HepG2 (cell line): ENCODE results near the gene KLHL21. TPM values are rescaled to one million over a fixed set of nuclear protein-coding genes. Genes with fewer than 3 reads are reported as not detected.
A peak's percentile ranks its signal among the peaks of the same experiment; 100 is the strongest.

ENCODE experiments used
- ARID2 ChIP-seq: sonication (generic); formaldehyde crosslinking; IDR thresholded peaks from 2 replicates; pipeline ENCODE4 v1.8.1; 2022; ENCODE audit warnings: mild to moderate bottlenecking, missing genetic modification reagents, borderline replicate concordance
- BCL6 ChIP-seq: IDR thresholded peaks from 2 replicates; pipeline ENCODE4 v1.6.1; 2016; ENCODE audit warnings: missing genetic modification reagents, missing compliant biosample characterization
- BRF2 ChIP-seq: sonication (generic); formaldehyde crosslinking; IDR thresholded peaks from 2 replicates; pipeline ENCODE4 v1.8.1; 2022; ENCODE audit warnings: mild to moderate bottlenecking, missing genetic modification reagents
- CENPT ChIP-seq: sonication (generic); formaldehyde crosslinking; IDR thresholded peaks from 2 replicates; pipeline ENCODE4 v1.8.0; 2022; ENCODE audit warnings: low read depth, mild to moderate bottlenecking, moderate library complexity, missing genetic modification reagents
- FOXJ3 ChIP-seq: sonication (generic); formaldehyde crosslinking; IDR thresholded peaks from 2 replicates; pipeline ENCODE4 v1.4.0; 2020; ENCODE audit warnings: missing genetic modification reagents, mild to moderate bottlenecking, borderline replicate concordance
- KDM2A ChIP-seq: sonication (generic); formaldehyde crosslinking; IDR thresholded peaks from 2 replicates; pipeline ENCODE4 v1.4.0; 2020; ENCODE audit warnings: low read depth, missing genetic modification reagents, borderline replicate concordance
- MYC ChIP-seq: sonication (generic); formaldehyde crosslinking; IDR thresholded peaks from 2 replicates; pipeline ENCODE4 v1.9.0; 2021; ENCODE audit warnings: missing genetic modification reagents, borderline replicate concordance
- RARA ChIP-seq: IDR thresholded peaks from 2 replicates; pipeline ENCODE4 v1.6.1; 2016; ENCODE audit warnings: missing genetic modification reagents, missing compliant biosample characterization
- SIN3A ChIP-seq: IDR thresholded peaks from 2 replicates; pipeline ENCODE4 v1.6.1; 2011; ENCODE audit warnings: low read depth, mild to moderate bottlenecking, control low read depth, low read length, borderline replicate concordance
- ZBTB46 ChIP-seq: sonication (generic); formaldehyde crosslinking; IDR thresholded peaks from 2 replicates; pipeline ENCODE4 v1.4.0; 2020; ENCODE audit warnings: mild to moderate bottlenecking, missing genetic modification reagents, borderline replicate concordance
- ZNF281 ChIP-seq: sonication (generic); formaldehyde crosslinking; IDR thresholded peaks from 2 replicates; pipeline ENCODE4 v1.4.0; 2020; ENCODE audit warnings: missing genetic modification reagents, borderline replicate concordance
- ZNF496 ChIP-seq: sonication (generic); formaldehyde crosslinking; IDR thresholded peaks from 2 replicates; pipeline ENCODE4 v1.8.1; 2023; ENCODE audit warnings: mild to moderate bottlenecking, moderate library complexity, missing genetic modification reagents; ENCODE audit not compliant: insufficient replicate concordance
- ZNF605 ChIP-seq: sonication (generic); formaldehyde crosslinking; IDR thresholded peaks from 2 replicates; pipeline ENCODE4 v1.8.0; 2022; ENCODE audit warnings: mild to moderate bottlenecking, missing genetic modification reagents
- ZNF792 ChIP-seq: IDR thresholded peaks from 2 replicates; pipeline ENCODE4 v1.6.1; 2016
- polyA plus RNA-seq, 8 experiments: library from polyadenylated mRNA; depleted of rRNA in 3 of 8; stranded (reverse) in 7 of 8; unstranded in 1 of 8; fragments of >200 nt; fragmentation: Illumina TruSeq in 4 of 8; extraction: Trizol in 4 of 8; gene quantifications; 2 replicates each; pipeline versions ENCODE4 v1.2.1 to v1.2.3, GENCODE V29; 2011 to 2016; ENCODE audit warnings: low read depth in 4 of 8, missing spikeins in 1 of 8, mixed read lengths in 1 of 8; ENCODE audit not compliant: insufficient read depth in 1 of 8
- total RNA-seq, 5 experiments: library from RNA; depleted of rRNA; stranded (reverse); fragments of >200 nt; fragmentation: Illumina TruSeq; extraction: Trizol; gene quantifications; 2 replicates each; pipeline ENCODE4 v1.2.3, GENCODE V29; 2016; ENCODE audit warnings: low read depth in 1 of 5
- TF ChIP-seq, protein P1 (sequence below): sonication (generic); formaldehyde crosslinking; IDR thresholded peaks from one replicate; pipeline ENCODE4 v1.5.1; 2020; ENCODE audit warnings: mild to moderate bottlenecking, missing genetic modification reagents; ENCODE audit errors: not compliant biosample characterization

Gene KLHL21
- total and polyA plus RNA-seq, 2 of the 13 experiments (the other 11 are each of a cell fraction or from before 2014, with no cell fraction given) = 14.8 to 25.0 TPM

DNA sequence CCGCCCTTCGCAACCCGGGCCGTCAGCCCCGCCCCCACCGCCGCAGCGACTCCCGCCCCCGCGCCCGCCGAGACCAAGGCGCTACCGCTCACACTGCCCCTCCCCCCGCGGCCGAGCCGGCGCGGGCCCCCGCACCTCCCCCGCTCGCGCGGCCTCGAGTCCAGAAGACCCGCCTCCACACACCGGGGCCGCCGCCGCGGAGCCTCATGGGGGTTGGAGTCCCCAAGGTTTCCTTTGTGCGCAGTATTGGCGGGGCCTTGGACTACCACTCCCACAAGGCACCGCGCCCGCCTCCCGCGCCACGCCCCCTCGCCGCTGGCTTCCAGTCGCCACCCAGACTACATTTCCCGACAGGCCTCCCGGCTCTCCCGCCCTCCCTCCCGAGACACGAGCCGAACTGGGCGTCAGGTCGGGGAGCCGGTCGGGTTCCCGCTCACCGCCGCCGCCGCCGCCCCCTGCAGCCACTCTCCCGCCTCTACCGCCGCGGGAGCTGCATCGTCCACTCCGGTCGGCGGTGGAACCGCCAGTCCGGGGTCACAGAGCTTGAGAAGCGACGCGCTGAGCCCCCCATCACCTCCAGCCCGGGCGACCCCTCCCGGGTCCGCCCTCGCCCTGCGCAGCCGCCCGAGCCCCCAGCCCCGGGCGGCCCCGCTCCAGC is 10.8 kb upstream of the KLHL21 start, which contains the start of gene PHF13 (continued):
- TF ChIP-seq, protein P1, sequence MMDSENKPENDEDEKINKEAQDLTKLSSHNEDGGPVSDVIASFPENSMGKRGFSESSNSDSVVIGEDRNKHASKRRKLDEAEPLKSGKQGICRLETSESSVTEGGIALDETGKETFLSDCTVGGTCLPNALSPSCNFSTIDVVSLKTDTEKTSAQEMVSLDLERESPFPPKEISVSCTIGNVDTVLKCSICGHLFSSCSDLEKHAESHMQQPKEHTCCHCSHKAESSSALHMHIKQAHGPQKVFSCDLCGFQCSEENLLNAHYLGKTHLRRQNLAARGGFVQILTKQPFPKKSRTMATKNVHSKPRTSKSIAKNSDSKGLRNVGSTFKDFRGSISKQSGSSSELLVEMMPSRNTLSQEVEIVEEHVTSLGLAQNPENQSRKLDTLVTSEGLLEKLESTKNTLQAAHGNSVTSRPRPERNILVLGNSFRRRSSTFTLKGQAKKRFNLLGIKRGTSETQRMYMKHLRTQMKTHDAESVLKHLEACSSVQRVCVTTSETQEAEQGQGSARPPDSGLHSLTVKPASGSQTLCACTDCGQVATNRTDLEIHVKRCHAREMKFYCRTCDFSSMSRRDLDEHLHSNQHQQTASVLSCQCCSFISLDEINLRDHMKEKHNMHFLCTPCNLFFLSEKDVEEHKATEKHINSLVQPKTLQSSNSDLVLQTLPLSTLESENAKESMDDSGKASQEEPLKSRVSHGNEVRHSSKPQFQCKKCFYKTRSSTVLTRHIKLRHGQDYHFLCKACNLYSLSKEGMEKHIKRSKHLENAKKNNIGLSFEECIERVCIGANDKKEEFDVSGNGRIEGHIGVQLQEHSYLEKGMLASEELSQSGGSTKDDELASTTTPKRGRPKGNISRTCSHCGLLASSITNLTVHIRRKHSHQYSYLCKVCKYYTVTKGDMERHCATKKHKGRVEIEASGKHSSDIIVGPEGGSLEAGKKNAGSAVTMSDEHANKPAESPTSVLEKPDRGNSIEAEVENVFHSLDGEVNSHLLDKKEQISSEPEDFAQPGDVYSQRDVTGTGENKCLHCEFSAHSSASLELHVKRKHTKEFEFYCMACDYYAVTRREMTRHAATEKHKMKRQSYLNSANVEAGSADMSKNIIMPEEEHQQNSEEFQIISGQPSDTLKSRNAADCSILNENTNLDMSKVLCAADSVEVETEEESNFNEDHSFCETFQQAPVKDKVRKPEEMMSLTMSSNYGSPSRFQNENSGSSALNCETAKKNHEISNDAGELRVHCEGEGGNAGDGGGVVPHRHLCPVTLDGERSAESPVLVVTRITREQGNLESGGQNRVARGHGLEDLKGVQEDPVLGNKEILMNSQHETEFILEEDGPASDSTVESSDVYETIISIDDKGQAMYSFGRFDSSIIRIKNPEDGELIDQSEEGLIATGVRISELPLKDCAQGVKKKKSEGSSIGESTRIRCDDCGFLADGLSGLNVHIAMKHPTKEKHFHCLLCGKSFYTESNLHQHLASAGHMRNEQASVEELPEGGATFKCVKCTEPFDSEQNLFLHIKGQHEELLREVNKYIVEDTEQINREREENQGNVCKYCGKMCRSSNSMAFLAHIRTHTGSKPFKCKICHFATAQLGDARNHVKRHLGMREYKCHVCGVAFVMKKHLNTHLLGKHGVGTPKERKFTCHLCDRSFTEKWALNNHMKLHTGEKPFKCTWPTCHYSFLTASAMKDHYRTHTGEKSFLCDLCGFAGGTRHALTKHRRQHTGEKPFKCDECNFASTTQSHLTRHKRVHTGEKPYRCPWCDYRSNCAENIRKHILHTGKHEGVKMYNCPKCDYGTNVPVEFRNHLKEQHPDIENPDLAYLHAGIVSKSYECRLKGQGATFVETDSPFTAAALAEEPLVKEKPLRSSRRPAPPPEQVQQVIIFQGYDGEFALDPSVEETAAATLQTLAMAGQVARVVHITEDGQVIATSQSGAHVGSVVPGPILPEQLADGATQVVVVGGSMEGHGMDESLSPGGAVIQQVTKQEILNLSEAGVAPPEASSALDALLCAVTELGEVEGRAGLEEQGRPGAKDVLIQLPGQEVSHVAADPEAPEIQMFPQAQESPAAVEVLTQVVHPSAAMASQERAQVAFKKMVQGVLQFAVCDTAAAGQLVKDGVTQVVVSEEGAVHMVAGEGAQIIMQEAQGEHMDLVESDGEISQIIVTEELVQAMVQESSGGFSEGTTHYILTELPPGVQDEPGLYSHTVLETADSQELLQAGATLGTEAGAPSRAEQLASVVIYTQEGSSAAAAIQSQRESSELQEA (CRISPR knock-in tag) = no peak
- peak; percentile 97 for TF ChIP-seq ZNF281
- TF ChIP-seq ARID2 (CRISPR knock-in tag) = no peak
- TF ChIP-seq ZNF792 (CRISPR knock-in tag) = 0 out of 2 replicates have a peak, but pooled peaks have one; percentile 32
- TF ChIP-seq ZNF496 (CRISPR knock-in tag) = no peak
- no peak for TF ChIP-seq FOXJ3 (CRISPR knock-in tag)
- TF ChIP-seq ZNF605 (CRISPR knock-in tag) = no peak
- no peak for TF ChIP-seq BCL6 (CRISPR knock-in tag)
- peak; percentile 85; the same call in 1 of the 2 replicates for TF ChIP-seq MYC (CRISPR knock-in tag)
- TF ChIP-seq KDM2A (CRISPR knock-in tag) = peak; percentile 69; the same call in 1 of the 2 replicates
- peak; percentile 34 for TF ChIP-seq RARA (CRISPR knock-in tag)
- TF ChIP-seq ZBTB46 (CRISPR knock-in tag) = no peak
- TF ChIP-seq BRF2 (CRISPR knock-in tag) = no peak
- no peak; the same call in 1 of the 2 replicates for TF ChIP-seq SIN3A
- TF ChIP-seq CENPT (CRISPR knock-in tag) = no peak
